Renal cortical epithelial cell (primary cell): ENCODE results near the gene SERPINB1. TPM values are rescaled to one million over a fixed set of nuclear protein-coding genes. Genes with fewer than 3 reads are reported as not detected.
"Not testable (repeated sequence)": the region's sequence is repeated elsewhere in the genome, so short reads cannot be mapped to it uniquely, and the experiment has no call there.

Experiments used
- DNase-seq: peaks from one replicate; pipeline ENCODE4 v3.0.0-alpha.2; 2011; ENCODE audit warnings: low read depth
- total RNA-seq: library from RNA; depleted of rRNA; stranded (reverse); fragments of >200 nt; gene quantifications from 2 replicates; pipeline ENCODE4 v1.2.3, GENCODE V29; 2014

SERPINB1 gene
- total RNA-seq, 1 donor from 2014 or later, result 43.6 TPM

DNA sequence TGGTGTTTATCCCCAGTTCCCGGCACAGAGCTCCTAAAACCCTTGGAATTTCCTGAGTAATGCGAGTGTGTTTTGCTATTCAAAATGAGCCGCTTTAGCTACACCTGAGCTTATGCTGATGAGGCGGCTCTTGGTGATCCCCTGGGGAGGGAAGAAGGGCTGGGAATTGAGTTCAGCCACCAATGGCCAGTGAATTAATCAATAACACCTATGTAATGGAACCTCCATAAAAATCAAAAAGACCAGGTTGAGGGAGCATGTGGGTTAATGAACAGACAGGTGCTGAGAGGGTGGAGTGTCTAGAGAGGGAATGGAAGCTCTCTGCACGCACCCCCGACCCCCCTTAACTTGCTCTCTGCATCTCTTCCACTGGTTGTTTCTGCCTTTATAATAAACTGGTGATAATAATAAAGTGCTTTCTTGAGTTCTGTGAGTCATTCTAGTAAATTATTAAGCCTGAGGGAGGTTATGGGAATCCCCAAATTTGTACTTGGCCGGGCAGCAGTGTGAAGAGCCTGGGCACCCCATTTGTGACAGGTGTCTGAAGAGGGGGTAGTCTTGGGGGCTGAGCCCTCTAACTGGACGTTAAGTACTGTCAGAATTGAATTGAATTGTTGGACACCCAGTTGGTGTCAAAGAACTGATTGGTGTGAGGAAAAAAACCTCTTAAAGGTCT, 24.6 kb upstream of the SERPINB1 start:
- peak; percentile 95 for DNase-seq

DNA sequence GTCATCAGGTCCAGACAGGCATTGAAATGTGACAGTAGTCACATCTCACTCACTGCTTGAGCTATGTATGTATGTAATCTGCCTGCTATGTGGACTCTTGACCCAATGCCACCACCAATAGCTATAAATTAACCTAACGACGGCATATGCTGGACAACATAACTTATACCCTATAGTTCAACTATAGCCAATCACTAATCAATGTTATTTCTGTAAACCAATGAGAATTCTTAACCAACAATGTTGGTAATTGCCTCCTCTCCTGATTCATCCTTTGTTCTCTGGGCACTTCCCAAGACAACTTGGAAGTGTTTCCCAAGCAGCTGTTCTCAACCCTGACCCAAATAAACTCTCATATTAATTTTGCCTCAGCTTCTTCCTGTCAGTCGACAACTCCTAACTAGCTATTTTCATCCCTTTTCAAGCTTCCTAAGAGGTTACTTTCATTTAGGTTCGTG, 24.1 kb upstream of the SERPINB1 start:
- DNase-seq, result peak; percentile 88

DNA sequence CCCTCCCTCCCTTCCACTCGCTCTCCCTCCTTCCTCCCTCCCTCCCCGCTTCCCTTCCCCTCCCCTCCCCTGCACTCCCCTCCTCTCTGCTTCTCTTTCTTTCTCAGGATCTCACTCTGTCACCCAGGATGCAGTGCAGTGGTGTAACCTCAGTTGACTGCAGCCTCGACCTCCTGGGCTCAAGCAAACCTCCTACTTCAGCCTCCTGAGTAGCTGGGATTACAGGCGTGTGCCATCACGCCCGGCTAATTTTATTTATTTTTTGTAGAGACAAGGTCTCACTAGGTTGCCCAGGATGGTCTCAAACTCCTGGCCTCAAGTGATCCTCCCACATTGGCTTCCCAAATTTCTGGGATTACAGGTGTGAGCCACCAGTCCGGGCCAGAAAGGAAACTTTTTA, 23.6 kb upstream of the SERPINB1 start:
- no peak for DNase-seq

DNA sequence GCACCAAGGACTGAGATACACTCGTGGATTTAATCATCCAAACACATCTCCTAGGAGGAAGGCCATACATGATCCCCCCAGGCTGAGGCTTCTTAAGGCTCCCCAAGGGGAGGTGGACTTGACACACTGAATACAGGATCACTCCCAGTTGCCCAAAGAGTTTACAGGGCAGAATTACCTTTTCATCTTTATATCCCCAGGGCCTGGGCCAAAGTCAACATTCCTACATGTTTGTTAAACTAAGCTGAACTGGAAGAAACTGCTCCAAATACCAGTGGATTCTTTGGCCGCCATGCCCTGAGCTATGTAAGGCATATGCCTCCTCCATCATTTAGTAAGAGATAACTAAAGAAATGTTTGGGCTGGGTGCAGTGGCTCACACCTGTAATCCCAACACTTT, 22.2 kb upstream of the SERPINB1 start:
- no peak for DNase-seq

DNA sequence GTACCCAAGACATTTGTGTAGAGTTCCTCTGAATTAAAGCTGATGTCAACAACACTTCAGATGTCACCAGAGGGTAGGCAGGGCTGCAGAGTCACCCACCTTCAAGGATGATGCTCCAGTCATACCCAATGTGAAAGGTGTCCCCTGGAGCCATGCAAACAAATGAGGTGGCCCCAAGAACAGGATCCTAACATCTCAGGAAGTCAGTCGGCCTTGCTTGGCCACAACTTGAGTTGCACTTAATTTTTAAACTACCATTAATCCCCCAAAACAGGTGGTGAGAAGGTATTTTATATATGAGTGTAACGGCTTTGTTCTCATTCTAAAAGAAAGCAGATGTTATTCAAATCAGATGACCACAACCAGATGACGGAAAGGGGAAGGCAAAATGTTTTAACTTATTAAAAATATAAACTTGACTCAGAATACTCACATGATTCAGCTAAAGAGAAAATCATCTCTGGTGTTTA, 21.1 kb upstream of the SERPINB1 start:
- no peak for DNase-seq

DNA sequence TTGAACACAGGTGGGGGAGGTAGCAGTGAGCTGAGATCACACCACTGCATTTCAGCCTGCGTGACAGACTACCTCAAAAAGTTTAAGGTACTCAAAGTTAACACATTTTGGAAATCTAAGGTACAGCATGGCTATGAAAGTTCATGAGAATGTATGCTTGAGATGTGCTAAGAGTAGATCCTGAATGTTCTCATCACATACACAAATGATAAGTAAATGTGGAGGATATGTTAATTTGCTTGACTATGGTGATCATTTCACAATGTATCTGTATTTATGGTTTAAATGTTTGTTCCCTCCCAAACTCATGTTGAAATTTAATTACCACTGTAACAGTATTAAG, 20.1 kb upstream of the SERPINB1 start:
- no peak for DNase-seq

DNA sequence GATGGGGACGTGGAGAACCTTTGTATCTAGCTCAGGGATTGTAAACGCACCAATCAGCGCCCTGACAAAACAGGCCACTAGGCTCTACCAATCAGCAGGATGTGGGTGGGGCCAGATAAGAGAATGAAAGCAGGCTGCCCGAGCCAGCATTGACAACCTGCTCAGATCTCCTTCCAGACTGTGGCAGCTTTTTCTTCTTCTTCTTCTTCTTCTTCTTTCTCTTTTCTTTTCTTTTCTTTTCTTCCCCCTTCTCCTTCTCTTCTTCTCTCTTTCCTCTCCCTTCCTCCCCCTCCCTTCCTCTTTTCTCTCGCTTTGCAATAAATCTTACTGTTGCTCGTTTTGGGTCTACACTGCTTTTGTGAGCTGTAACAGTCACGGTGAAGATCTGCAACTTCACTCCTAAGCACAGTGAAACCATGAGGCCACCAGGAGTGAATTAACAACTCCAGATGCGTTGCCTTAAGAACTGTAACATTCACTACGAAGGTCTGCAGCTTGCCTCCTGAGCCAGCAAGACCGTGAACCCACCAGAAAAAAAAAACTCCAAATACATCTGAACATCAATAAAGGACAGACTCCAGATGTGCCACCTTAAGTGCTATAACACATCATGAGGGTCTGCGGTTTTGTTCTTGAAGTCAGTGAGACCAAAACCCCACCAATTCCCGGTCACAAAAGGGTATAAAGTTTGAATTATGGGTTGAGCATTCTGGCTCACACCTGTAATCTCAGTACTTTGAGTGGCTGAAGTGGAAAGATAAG, 19.6 kb upstream of the SERPINB1 start:
- no peak for DNase-seq

DNA sequence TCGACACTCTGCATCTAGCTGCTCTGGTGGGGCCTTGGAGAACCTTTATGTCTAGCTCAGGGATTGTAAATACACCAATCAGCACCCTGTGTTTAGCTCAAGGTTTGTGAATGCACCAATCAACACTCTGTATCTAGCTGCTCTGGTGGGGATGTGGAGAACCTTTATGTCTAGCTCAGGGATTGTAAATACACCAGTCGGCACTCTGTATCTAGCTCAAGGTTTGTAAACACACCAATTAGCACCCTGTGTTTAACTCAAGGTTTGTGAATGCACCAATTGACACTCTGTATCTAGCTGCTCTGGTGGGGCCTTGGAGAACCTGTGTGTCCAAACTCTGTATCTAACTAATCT, 19.0 kb upstream of the SERPINB1 start:
- DNase-seq, result not testable (repeated sequence)

DNA sequence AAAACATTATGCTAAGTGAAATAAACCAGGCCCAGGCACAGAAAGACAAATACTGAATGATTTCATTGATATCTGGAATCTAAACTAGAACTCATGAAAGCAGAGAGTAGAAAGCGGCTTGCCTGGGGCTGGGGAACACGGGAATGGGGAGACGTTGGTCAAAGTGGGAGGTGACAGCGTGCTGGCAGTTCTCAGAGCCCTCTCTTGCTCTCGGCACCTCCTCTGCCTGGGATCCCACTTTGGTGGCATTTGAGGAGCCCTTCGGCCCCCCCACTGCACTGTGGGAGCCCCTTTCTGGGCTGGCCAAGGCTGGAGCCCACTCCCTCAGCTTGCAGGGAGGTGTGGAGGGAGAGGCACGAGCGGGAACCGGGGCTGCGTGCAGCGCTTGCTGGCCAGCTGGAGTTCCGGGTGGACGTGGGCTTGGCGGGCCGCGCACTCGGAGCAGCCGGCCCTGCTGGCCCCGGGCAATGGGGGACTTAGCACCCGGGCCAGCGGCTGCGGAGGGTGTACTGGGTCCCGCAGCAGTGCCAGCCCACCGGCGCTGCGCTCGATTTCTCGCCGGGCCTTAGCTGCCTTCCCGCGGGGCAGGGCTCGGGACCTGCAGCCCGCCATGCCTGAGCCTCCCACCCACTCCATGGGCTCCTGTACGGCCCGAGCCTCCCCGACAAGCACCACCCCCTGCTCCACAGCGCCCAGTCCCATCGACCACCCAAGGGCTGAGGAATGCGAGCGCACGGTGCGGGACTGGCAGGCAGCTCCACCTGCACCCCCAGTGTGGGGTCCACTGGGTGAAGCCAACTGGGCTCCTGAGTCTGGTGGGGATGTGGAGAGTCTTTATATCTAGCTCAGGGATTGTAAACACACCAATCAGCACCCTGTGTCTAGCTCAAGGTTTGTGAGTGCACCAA, 18.4 kb upstream of the SERPINB1 start:
- not testable (repeated sequence) for DNase-seq

DNA sequence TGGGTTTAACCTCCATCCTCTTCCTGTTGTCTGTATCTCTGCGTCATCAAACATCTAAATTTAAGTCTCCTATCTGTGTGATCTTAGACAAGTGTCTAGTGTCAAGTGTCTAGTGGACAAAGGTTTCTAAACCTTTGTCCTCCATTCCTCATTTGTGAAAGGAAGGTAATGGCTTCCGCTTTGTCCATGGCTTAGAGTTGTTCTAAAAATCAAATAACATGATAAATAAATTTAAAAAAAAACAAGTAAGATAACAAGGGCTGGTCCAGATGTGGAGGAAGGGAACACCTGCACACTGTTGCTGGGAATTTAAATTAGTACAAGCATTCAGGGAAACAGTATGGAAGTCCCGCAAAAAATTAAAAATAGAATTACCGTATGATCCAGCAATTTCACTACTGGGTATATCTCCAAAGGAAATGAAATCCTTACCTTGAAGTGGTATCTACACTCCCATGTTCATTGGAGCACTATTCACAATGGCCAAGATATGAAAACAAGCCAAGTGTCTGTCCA, 17.6 kb upstream of the SERPINB1 start:
- no peak for DNase-seq

DNA sequence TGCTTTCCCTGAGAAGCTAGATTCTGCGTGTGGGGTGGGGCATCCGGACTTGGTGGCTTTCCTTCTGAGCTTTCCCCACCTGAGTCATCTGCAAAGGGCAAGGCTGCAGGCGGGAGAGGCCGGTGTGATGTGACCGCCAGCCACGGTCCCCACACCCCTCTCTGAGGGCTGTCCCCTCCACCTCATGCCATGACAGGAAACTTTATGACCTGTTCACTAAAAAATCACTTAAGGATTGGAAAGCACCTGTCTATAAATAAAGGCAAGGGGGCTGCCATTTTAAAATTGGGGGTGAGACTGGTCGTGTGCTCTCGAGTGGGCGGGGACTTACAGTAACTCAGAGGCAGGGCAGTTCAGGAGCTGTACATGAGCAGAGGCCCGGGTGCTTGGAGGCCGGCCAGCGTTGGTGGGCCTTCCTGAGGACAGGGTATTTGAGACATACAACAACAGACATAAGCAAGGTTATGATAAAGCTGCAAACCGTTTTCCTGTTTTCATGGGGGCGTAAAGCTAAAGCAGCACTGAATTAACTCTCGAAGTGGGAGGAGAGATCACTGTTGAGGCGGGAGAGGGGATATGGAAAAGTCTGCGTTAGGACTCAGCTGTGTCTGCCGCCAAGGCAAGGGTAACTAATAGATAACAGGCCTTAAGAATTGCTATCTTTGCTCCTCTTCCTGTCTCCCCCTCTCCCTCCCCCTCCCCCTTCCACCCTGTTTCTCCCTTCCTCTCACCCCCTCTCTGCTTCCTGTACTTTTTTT, 16.1 kb upstream of the SERPINB1 start:
- peak; percentile 69 for DNase-seq

DNA sequence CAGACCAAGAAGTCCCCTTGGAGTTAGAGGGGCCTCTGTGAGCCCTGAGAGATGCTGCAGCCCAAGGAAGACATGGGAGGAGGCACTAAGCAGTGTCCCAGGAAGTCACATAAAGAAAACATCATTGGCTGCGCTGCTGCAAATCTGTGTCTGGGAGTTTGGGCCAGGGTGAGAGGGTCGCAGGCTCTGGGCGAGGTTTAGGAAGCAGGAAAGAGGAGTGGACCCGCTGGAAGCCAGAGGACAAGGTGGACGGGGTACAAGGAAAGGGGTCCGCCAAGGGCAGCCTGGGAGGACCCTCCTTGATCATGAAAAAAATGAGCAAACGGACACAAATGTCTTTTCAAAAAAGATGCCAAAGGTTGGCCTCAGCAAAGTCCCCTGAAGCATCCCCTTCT, 15.5 kb upstream of the SERPINB1 start:
- no peak for DNase-seq

DNA sequence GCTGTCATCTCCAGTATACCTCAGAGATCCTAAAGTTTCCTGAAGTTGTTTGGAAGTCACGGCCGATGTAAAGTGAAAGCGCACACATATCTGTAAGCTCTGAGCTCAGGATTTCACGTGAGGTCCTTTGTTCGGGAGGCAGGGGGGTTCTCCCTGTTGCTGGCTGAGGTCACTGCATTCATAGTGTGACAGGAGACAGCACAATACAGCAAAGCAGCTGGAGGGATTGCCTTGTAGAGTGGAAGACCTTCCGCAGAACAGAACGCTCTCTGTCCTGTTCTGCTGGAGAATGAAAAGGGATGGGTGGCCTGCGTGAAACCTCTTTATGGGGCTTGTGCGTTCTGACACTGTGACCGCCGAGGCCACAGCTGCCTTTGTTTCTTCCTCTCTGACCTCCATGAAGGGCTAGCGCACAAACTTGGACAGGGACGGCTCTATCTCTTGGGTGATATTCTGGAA, 13.4 kb upstream of the SERPINB1 start:
- DNase-seq, result no peak

DNA sequence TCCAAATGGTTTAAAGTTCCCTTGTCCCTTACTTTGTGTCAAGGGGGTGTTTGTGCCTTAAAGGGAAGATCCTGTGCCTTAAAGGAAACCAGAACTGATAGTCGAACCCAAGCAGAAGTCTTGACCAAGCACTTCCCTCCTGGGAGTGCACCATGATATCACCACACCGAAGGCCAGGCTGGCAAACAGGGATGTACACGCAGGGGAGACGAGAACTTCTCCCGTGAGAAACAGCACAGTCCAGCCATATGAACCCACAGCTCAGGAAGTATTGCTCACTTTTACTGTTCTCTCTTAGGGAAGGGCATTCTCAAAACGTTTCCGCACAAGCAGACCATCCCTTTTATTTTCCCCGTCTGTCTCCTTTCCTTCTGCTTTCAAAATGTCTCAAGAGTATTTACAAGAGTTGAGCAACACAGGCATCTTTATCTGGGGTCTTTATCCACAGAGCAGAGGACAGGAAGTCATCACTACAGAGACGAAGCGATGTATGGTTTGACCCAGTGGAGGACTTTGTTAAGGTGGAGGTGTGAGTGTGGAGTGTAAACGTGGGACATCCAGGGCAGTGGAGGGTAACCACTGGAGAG, 12.8 kb upstream of the SERPINB1 start:
- no peak for DNase-seq

DNA sequence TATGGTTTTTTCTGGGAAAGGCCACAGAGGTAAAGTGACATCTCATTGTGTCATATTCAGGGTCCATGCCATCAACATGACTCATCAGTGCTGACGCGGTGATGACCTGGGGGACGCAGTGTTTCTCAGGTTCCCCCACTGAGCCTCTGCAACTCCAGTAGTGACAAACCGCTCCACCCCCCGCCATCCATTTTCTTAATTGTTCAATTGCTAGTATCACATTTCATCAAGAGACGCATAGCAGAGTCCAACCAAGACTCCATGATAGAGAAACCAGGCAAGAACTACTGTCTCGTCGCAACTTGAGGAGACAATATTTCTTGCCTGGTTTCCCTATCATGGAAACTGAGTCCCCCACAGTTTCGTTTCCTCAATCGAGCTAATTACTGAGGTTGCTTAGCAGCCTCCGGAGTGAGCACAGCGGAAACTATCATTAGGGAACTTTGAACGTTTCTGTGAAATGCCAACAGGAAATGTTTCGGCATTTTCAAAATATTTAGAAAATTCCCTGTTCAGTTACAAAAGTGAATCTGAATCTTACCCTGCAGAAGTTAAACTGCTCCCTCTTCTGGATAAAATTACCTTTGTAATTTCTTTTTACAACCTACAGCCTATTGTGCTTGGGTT, 12.2 kb upstream of the SERPINB1 start:
- DNase-seq, result peak; percentile 78

DNA sequence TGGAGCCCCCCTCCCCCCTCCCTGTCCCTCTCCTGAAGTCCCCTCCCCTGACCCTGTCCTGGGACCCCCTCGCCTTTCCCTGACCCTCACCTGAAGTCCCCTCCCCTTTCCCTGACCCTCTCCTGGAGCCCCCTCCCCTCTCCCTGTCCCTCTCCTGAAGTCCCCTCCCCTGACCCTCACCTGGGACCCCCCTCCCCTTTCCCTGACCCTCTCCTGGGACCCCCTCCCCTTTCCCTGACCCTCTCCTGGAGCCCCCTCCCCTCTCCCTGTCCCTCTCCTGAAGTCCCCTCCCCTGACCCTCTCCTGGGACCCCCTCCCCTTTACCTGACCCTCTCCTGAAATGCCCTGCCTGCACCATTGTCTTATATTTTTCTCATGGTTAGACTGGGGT, 11.7 kb upstream of the SERPINB1 start:
- not testable (repeated sequence) for DNase-seq

DNA sequence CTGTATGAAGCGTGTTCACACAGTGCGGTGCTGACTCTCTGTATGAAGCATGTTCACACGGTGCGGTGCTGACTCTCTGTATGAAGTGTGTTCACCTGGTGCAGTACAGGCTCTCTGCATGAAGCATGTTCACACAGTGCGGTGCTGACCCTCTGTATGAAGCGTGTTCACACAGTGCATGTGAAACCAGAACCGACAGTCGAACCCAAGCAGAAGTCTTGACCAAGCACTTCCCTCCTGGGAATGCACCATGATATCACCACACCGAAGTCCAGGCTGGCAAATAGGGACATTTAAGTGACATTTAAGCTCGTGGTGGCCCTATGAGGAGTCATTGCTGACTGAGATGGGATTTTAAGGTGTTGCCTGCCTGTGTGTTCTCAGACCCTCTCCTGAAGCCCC, 11.3 kb upstream of the SERPINB1 start:
- no peak for DNase-seq

DNA sequence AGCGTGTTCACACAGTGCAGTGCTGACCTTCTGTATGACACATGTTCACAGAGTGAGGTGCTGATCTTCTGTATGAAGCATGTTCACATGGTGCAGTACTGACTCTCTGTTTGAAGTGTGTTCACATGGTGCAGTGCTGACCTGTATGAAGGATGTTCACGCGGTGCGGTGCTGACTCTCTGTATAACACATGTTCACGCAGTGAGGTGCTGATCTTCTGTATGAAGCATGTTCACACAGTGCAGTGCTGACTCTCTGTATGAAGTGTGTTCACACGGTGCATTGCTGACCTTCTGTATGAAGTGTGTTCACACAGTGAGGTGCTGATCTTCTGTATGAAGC, 10.8 kb upstream of the SERPINB1 start:
- DNase-seq, result no peak

DNA sequence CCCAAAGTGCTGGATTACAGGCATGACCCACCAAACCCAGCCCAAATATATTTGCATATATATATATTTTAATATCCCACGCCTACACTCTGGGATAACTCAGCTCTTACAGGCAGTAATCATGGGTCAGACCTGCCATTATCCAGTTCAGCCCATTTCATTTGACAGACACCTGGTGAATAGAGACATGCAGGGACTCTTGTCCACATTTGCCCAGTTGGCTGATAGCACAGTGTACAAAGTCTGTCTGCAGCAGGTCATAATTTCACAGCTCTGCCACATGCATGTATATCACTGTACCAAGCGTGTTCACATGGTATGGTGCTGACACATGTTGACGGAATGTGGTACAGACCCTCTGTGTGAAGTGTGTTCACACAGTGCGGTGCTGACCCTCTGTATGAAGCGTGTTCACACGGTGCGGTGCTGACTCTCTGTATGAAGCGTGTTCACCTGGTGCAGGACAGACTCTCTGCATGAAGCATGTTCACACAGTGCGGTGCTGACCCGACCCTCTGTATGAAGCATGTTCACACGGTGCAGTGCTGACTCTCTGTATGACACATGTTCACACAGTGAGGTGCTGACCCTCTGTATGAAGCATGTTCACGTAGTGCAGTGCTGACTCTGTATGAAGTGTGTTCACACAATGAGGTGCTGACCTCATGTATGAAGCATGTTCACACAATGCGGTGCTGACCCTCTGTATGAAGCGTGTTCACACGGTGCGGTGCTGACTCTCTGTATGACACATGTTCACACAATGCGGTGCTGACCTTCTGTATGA, 10.3 kb upstream of the SERPINB1 start:
- DNase-seq, result no peak
